Esophagus muscularis mucosa (tissue), 3 donors: Measurements from ENCODE around the gene RARG.

Experiments used
- POLR2A ChIP-seq: fragments of 450-650 bp; IDR thresholded peaks from one replicate; pipeline ENCODE4 v1.6.1; 2017; ENCODE audit warnings: antibody characterized with exemption, moderate library complexity, mild to moderate bottlenecking, low read depth
- TF ChIP-seq, protein P1 (sequence below), 3 experiments: fragments of 200-600 bp in 2 of 3; fragments of 450-650 bp in 1 of 3; sonication (generic) in 2 of 3; IDR thresholded peaks; one replicate each; pipeline ENCODE4 v1.5.1; 2017 to 2019; ENCODE audit warnings: antibody characterized with exemption in 3 of 3, mild to moderate bottlenecking in 2 of 3, moderate library complexity in 1 of 3

DNA sequence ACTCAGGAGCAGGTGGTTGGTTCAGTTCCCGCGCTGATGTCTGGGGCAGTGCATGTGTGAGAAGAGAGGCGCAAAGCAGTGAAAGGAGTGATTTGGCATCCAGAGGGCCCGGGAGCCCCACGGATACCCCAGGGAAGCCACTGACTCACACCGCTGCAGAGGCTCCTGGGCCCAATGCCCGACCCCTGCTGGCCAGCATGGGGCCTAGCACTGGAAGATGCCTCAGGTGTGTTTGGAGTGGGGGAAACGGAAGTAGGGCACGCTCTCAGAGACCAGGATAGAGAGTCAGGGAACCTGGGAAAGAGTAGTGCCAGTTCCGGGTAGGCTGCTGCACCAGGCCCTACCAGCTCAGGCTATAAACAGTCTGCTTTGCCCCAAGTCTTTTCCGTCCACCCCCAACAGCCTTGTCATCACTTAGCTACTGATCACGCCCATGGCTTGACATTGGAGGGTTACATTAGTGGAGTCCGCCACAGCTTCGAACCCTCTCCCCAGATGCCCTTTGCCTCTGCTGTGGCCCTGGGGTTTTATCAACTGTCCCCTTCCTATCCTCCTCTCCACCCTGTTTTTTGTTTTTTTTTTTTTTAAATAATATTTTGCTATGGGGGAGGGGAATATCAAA is 41.8 kb downstream of the RARG start:
- TF ChIP-seq, protein P1, sequence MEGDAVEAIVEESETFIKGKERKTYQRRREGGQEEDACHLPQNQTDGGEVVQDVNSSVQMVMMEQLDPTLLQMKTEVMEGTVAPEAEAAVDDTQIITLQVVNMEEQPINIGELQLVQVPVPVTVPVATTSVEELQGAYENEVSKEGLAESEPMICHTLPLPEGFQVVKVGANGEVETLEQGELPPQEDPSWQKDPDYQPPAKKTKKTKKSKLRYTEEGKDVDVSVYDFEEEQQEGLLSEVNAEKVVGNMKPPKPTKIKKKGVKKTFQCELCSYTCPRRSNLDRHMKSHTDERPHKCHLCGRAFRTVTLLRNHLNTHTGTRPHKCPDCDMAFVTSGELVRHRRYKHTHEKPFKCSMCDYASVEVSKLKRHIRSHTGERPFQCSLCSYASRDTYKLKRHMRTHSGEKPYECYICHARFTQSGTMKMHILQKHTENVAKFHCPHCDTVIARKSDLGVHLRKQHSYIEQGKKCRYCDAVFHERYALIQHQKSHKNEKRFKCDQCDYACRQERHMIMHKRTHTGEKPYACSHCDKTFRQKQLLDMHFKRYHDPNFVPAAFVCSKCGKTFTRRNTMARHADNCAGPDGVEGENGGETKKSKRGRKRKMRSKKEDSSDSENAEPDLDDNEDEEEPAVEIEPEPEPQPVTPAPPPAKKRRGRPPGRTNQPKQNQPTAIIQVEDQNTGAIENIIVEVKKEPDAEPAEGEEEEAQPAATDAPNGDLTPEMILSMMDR (IDR thresholded peaks at IDR 0.05) = peak; percentile 77 to 87 (median 82)
- no peak for TF ChIP-seq POLR2A
